ENCODE measurements around the gene SLC25A45.

DNA sequence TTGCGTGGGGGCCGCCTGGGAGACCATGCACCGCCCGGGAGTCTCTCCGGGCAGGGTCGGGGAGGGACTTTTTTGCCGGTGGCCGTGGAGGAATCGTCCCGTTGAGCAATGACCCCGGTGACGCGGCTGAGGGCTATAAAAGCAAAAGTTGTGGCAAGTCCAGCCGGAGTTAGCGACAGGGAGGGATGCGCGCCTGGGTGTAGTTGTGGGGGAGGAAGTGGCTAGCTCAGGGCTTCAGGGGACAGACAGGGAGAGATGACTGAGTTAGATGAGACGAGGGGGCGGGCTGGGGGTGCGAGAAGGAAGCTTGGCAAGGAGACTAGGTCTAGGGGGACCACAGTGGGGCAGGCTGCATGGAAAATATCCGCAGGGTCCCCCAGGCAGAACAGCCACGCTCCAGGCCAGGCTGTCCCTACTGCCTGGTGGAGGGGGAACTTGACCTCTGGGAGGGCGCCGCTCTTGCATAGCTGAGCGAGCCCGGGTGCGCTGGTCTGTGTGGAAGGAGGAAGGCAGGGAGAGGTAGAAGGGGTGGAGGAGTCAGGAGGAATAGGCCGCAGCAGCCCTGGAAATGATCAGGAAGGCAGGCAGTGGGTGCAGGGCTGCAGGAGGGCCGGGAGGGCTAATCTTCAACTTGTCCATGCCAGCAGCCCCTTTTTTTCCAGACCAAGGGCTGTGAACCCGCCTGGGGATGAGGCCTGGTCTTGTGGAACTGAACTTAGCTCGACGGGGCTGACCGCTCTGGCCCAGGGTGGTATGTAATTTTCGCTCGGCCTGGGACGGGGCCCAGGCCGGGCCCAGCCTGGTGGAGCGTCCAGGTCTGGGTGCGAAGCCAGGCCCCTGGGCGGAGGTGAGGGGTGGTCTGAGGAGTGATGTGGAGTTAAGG lies 40.4 kb upstream of the SLC25A45 start, which contains the start of gene NEAT1:
- TF ChIP-seq, protein P1, sequence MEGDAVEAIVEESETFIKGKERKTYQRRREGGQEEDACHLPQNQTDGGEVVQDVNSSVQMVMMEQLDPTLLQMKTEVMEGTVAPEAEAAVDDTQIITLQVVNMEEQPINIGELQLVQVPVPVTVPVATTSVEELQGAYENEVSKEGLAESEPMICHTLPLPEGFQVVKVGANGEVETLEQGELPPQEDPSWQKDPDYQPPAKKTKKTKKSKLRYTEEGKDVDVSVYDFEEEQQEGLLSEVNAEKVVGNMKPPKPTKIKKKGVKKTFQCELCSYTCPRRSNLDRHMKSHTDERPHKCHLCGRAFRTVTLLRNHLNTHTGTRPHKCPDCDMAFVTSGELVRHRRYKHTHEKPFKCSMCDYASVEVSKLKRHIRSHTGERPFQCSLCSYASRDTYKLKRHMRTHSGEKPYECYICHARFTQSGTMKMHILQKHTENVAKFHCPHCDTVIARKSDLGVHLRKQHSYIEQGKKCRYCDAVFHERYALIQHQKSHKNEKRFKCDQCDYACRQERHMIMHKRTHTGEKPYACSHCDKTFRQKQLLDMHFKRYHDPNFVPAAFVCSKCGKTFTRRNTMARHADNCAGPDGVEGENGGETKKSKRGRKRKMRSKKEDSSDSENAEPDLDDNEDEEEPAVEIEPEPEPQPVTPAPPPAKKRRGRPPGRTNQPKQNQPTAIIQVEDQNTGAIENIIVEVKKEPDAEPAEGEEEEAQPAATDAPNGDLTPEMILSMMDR (IDR thresholded peaks at IDR 0.05) = peak in 1 of 3 experiments; percentile 8
- TF ChIP-seq POLR2A (IDR thresholded peaks at IDR 0.05) (peak; percentile 79 to 100), POLR2AphosphoS5 (IDR thresholded peaks at IDR 0.05; ENCODE audit: insufficient read depth in 1 of 2, low read depth in 1 of 2) (peak; percentile 28 to 96)

Data from vagina (tissue), 2 donors.